WTC11 (cell line): ENCODE results near the gene INVS. TPM values are rescaled to one million over a fixed set of nuclear protein-coding genes. Genes with fewer than 3 reads are reported as not detected.

Source experiments
- ATAC-seq: fragments of 200-7000 bp; cut with Tn5 transposase; 2 replicates; pipeline ENCODE4 v1.10.0; 2021; ENCODE audit warnings: mild to moderate bottlenecking, moderate library complexity
- CTCF ChIA-PET: fragments of 300-600 bp; sonication (Branson Sonifier 250); formaldehyde crosslinking; loops from one replicate; lab custom pipeline; 2021; ENCODE audit warnings: antibody characterized with exemption; lab: Charles Lee
- POLR2A ChIA-PET: fragments of 350-600 bp; sonication (Branson Sonifier 250); formaldehyde crosslinking; loops from one replicate; lab custom pipeline; 2021; ENCODE audit warnings: antibody characterized with exemption; lab: Charles Lee
- DNase-seq: peaks from one replicate; pipeline ENCODE4 v3.0.0; 2021; ENCODE audit warnings: low spot score
- H3K27ac Mint-ChIP-seq: 2 replicates; pipeline ENCODE4 v1.8.0; 2021; ENCODE audit warnings: mixed read lengths
- H3K27me3 Mint-ChIP-seq: 2 replicates; pipeline ENCODE4 v1.8.0; 2021; ENCODE audit warnings: low read depth, mild to moderate bottlenecking, moderate library complexity, mixed read lengths
- H3K36me3 Mint-ChIP-seq: 2 replicates; pipeline ENCODE4 v1.8.0; 2021; ENCODE audit warnings: mixed read lengths
- H3K4me1 Mint-ChIP-seq: 2 replicates; pipeline ENCODE4 v1.8.0; 2022; ENCODE audit warnings: mixed read lengths
- H3K4me3 Mint-ChIP-seq: 2 replicates; pipeline ENCODE4 v1.8.0; 2021; ENCODE audit warnings: mild to moderate bottlenecking, moderate library complexity, mixed read lengths
- H3K9me3 Mint-ChIP-seq: 2 replicates; pipeline ENCODE4 v1.8.0; 2021; ENCODE audit warnings: mixed read lengths
- ESRRA ChIP-seq: sonication (generic); formaldehyde crosslinking; IDR thresholded peaks from 2 replicates; pipeline ENCODE4 v1.8.1; 2022; ENCODE audit warnings: mild to moderate bottlenecking, missing genetic modification reagents, borderline replicate concordance
- FOXP1 ChIP-seq: sonication (generic); formaldehyde crosslinking; IDR thresholded peaks from 2 replicates; pipeline ENCODE4 v1.8.0; 2022; ENCODE audit warnings: missing genetic modification reagents, mild to moderate bottlenecking, moderate library complexity, borderline replicate concordance
- GTF2I ChIP-seq: fragments of 250-450 bp; sonication (Bioruptor Pico); conservative IDR thresholded peaks from 2 replicates; pipeline ENCODE4 v1.4.0; 2021; ENCODE audit warnings: mild to moderate bottlenecking
- JUN ChIP-seq: sonication (generic); formaldehyde crosslinking; IDR thresholded peaks from 2 replicates; pipeline ENCODE4 v1.8.0; 2023; ENCODE audit warnings: mild to moderate bottlenecking, missing genetic modification reagents
- KAT7 ChIP-seq: sonication (generic); formaldehyde crosslinking; IDR thresholded peaks from 2 replicates; pipeline ENCODE4 v1.8.1; 2023; ENCODE audit warnings: missing genetic modification reagents, mild to moderate bottlenecking, borderline replicate concordance
- MXD4 ChIP-seq: fragments of 250-450 bp; sonication (Bioruptor Pico); IDR thresholded peaks from 2 replicates; pipeline ENCODE4 v1.8.0; 2021; ENCODE audit warnings: mild to moderate bottlenecking, moderate library complexity, borderline replicate concordance
- MYBL2 ChIP-seq: sonication (generic); formaldehyde crosslinking; IDR thresholded peaks from 2 replicates; pipeline ENCODE4 v1.8.1; 2023; ENCODE audit warnings: mild to moderate bottlenecking, moderate library complexity, missing genetic modification reagents
- NR1H2 ChIP-seq: sonication (generic); formaldehyde crosslinking; IDR thresholded peaks from 2 replicates; pipeline ENCODE4 v1.9.0; 2021; ENCODE audit warnings: mild to moderate bottlenecking, moderate library complexity, missing genetic modification reagents
- PRRX2 ChIP-seq: fragments of 250-450 bp; sonication (Bioruptor Pico); IDR thresholded peaks from 2 replicates; pipeline ENCODE4 v1.8.0; 2021; ENCODE audit warnings: mild to moderate bottlenecking
- SMAD3 ChIP-seq: sonication (generic); formaldehyde crosslinking; IDR thresholded peaks from 2 replicates; pipeline ENCODE4 v1.8.0; 2022; ENCODE audit warnings: missing genetic modification reagents, mild to moderate bottlenecking, borderline replicate concordance
- TEAD1 ChIP-seq: sonication (generic); formaldehyde crosslinking; IDR thresholded peaks from 2 replicates; pipeline ENCODE4 v1.8.0; 2022; ENCODE audit warnings: mild to moderate bottlenecking, missing genetic modification reagents
- TEAD4 ChIP-seq: sonication (generic); formaldehyde crosslinking; IDR thresholded peaks from 2 replicates; pipeline ENCODE4 v1.8.0; 2022; ENCODE audit warnings: mild to moderate bottlenecking, missing genetic modification reagents
- ZNF121 ChIP-seq: sonication (generic); formaldehyde crosslinking; IDR thresholded peaks from 2 replicates; pipeline ENCODE4 v1.8.0; 2023; ENCODE audit warnings: missing genetic modification reagents
- ZNF138 ChIP-seq: sonication (generic); formaldehyde crosslinking; conservative IDR thresholded peaks from 2 replicates; pipeline ENCODE4 v1.8.1; 2022; ENCODE audit warnings: mild to moderate bottlenecking, moderate library complexity, missing genetic modification reagents
- ZNF219 ChIP-seq: sonication (generic); formaldehyde crosslinking; IDR thresholded peaks from 2 replicates; pipeline ENCODE4 v1.8.0; 2023; ENCODE audit warnings: missing genetic modification reagents, mild to moderate bottlenecking, borderline replicate concordance
- ZNF317 ChIP-seq: sonication (generic); formaldehyde crosslinking; IDR thresholded peaks from 2 replicates; pipeline ENCODE4 v1.8.1; 2023; ENCODE audit warnings: low read depth, mild to moderate bottlenecking, moderate library complexity, missing genetic modification reagents, borderline replicate concordance
- ZNF423 ChIP-seq: fragments of 250-450 bp; sonication (Bioruptor Pico); IDR thresholded peaks from 2 replicates; pipeline ENCODE4 v2.1.2; 2022; ENCODE audit warnings: mild to moderate bottlenecking, moderate library complexity
- total RNA-seq: library from RNA; stranded (reverse); gene quantifications from 3 replicates; pipeline ENCODE4 v1.2.3, GENCODE V29; 2021
- TF ChIP-seq, protein P1 (sequence below): sonication (generic); formaldehyde crosslinking; IDR thresholded peaks from 2 replicates; pipeline ENCODE4 v1.8.1; 2023; ENCODE audit warnings: mild to moderate bottlenecking, missing genetic modification reagents
- TF ChIP-seq, protein P2 (sequence below): sonication (generic); formaldehyde crosslinking; IDR thresholded peaks from 2 replicates; pipeline ENCODE4 v1.8.0; 2023; ENCODE audit warnings: missing genetic modification reagents
- TF ChIP-seq, protein P3 (sequence below): sonication (generic); formaldehyde crosslinking; IDR thresholded peaks from 2 replicates; pipeline ENCODE4 v1.8.1; 2022; ENCODE audit warnings: mild to moderate bottlenecking, moderate library complexity, missing genetic modification reagents
- TF ChIP-seq, protein P4 (sequence below): sonication (generic); formaldehyde crosslinking; IDR thresholded peaks from 2 replicates; pipeline ENCODE4 v1.8.1; 2023; ENCODE audit warnings: mild to moderate bottlenecking, missing genetic modification reagents, borderline replicate concordance
- TF ChIP-seq, protein P5 (sequence below): sonication (generic); formaldehyde crosslinking; IDR thresholded peaks from 2 replicates; pipeline ENCODE4 v1.8.1; 2023; ENCODE audit warnings: mild to moderate bottlenecking, moderate library complexity, missing genetic modification reagents

The INVS gene
- total RNA-seq, 1 experiment from 2014 or later: 8.1 TPM

DNA sequence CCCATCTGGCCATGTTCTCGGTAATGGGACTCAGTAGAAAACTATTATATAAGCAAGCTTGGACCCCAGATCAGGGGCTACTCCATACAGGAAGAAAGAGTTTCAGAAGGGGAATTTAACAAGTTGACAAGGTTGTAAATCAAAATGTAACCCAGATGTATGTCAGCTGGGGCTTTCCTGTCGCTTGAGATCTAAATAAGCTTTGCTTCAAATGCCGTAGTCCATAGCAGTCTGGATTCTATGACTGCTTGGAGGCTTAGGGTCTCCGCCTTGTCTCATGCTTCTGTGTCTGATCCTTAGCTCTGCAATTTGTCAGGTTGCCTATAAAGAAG is 183.3 kb downstream of the INVS start (continued):
- TF ChIP-seq GTF2I (CRISPR knock-in tag): no peak
- TF ChIP-seq, protein P1, sequence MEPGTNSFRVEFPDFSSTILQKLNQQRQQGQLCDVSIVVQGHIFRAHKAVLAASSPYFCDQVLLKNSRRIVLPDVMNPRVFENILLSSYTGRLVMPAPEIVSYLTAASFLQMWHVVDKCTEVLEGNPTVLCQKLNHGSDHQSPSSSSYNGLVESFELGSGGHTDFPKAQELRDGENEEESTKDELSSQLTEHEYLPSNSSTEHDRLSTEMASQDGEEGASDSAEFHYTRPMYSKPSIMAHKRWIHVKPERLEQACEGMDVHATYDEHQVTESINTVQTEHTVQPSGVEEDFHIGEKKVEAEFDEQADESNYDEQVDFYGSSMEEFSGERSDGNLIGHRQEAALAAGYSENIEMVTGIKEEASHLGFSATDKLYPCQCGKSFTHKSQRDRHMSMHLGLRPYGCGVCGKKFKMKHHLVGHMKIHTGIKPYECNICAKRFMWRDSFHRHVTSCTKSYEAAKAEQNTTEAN: no peak
- no peak for TF ChIP-seq TEAD4 (CRISPR knock-in tag)
- no peak for TF ChIP-seq ZNF219 (CRISPR knock-in tag)
- no peak for TF ChIP-seq ZNF121 (CRISPR knock-in tag)
- TF ChIP-seq ESRRA (CRISPR knock-in tag): no peak
- no peak for TF ChIP-seq ZNF138 (CRISPR knock-in tag)
- TF ChIP-seq, protein P2, sequence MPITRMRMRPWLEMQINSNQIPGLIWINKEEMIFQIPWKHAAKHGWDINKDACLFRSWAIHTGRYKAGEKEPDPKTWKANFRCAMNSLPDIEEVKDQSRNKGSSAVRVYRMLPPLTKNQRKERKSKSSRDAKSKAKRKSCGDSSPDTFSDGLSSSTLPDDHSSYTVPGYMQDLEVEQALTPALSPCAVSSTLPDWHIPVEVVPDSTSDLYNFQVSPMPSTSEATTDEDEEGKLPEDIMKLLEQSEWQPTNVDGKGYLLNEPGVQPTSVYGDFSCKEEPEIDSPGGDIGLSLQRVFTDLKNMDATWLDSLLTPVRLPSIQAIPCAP (CRISPR knock-in tag): no peak
- TF ChIP-seq JUN (CRISPR knock-in tag): no peak

DNA sequence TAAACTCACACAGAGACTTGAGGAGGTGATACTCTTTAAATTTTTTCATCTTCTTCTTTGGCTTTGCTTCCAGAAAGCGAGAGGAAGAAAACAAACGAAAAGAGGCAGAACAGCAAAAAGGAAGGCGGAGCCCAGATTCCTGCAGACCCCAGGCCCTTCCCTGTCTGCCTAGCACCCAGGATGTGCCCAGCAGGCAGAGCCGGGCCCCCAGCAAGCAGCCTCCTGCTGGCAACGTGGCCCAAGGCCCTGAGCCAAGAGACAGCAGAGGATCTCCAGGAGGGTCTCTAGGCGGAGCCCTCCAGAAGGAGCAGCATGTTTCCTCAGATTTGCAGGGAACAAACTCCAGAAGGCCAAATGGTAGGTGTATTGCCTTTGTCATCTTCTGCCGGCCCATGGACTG is 185.2 kb downstream of the INVS start:
- Mint-ChIP-seq H3K9me3 (peaks cover 31% of the 10 kb centered on the region), H3K4me1 (no peaks in the 10 kb centered on the region), H3K27me3 (no peaks in the 10 kb centered on the region), H3K36me3 (peaks cover 45% of the 10 kb centered on the region)
- 0 out of 2 replicates have a peak, but pooled peaks have one; percentile 20 for ATAC-seq
- CTCF ChIA-PET: interaction anchor here (0.5 kb wide), 1 partner anchor 1316 kb away, joined by 3 read pairs; no protein-coding TSS in a partner anchor
- POLR2A ChIA-PET: no interaction called here
- TF ChIP-seq, protein P3, sequence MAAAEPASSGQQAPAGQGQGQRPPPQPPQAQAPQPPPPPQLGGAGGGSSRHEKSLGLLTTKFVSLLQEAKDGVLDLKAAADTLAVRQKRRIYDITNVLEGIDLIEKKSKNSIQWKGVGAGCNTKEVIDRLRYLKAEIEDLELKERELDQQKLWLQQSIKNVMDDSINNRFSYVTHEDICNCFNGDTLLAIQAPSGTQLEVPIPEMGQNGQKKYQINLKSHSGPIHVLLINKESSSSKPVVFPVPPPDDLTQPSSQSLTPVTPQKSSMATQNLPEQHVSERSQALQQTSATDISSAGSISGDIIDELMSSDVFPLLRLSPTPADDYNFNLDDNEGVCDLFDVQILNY (CRISPR knock-in tag): no peak
- TF ChIP-seq ZNF423 (CRISPR knock-in tag): peak; percentile 66; the same call in 1 of the 2 replicates
- TF ChIP-seq, all 79 proteins: peak for 1
- Mint-ChIP-seq H3K4me3 (no peak overlapping the region), H3K27ac (no peak overlapping the region)
- DNase-seq: no peak

DNA sequence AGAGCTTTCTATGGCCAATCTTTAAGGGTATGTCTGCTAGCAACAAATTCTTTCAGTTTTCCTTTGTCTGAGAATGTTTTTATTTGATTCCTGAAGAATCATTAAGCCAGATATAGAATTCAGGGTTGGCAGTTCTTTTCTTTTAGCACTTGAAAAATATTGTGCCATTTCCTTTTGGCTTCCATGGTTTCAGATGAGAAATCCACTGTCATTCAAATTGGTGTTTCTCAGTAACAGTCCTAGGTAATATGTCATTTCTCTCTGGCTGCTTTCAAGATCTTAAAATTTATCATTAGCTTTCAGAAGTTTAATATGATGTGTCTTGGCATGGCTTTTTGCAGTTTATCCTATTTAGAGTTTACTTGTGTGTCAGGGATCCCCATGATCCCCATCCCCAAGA is 186.0 kb downstream of the INVS start:
- Mint-ChIP-seq H3K27me3 (no peaks in the 10 kb centered on the region), H3K4me3 (no peak overlapping the region), H3K36me3 (peaks cover 53% of the 10 kb centered on the region), H3K4me1 (no peaks in the 10 kb centered on the region), H3K27ac (peak overlapping the region; percentile 34; the same call in 1 of the 2 replicates), H3K9me3 (peaks cover 40% of the 10 kb centered on the region)
- ChIA-PET POLR2A (no interaction called here), CTCF (no interaction called here)
- DNase-seq (no peak), ATAC-seq (no peak)
- TF ChIP-seq ZNF317 (CRISPR knock-in tag): peak; percentile 90
- TF ChIP-seq GTF2I (CRISPR knock-in tag): no peak

DNA sequence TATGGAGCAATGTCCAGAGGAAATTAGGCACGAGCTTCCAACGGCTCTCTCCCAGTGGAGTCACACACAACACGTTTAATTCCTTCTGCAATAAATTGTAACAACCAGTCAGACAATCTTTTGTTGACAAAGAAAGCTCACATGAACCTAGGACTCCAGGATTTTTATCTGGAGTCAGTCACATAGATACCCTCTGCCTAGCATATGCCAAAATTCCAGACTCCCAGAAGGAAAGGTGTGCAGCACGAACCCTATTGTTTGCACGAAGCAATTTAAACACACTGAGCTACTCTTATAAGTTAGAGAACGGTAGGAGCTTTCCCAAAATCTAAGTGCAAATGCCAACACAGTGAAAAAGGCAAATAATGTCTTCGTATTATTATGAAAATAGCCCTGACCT is 186.6 kb downstream of the INVS start:
- no peak for ATAC-seq
- Mint-ChIP-seq H3K27me3 (no peaks in the 10 kb centered on the region), H3K36me3 (peaks cover 56% of the 10 kb centered on the region), H3K4me3 (no peak overlapping the region), H3K9me3 (peaks cover 41% of the 10 kb centered on the region), H3K27ac (no peak overlapping the region), H3K4me1 (no peaks in the 10 kb centered on the region)
- no peak for DNase-seq
- ChIA-PET POLR2A (no interaction called here), CTCF (no interaction called here)
- no peak for TF ChIP-seq SMAD3
- TF ChIP-seq, protein P4, sequence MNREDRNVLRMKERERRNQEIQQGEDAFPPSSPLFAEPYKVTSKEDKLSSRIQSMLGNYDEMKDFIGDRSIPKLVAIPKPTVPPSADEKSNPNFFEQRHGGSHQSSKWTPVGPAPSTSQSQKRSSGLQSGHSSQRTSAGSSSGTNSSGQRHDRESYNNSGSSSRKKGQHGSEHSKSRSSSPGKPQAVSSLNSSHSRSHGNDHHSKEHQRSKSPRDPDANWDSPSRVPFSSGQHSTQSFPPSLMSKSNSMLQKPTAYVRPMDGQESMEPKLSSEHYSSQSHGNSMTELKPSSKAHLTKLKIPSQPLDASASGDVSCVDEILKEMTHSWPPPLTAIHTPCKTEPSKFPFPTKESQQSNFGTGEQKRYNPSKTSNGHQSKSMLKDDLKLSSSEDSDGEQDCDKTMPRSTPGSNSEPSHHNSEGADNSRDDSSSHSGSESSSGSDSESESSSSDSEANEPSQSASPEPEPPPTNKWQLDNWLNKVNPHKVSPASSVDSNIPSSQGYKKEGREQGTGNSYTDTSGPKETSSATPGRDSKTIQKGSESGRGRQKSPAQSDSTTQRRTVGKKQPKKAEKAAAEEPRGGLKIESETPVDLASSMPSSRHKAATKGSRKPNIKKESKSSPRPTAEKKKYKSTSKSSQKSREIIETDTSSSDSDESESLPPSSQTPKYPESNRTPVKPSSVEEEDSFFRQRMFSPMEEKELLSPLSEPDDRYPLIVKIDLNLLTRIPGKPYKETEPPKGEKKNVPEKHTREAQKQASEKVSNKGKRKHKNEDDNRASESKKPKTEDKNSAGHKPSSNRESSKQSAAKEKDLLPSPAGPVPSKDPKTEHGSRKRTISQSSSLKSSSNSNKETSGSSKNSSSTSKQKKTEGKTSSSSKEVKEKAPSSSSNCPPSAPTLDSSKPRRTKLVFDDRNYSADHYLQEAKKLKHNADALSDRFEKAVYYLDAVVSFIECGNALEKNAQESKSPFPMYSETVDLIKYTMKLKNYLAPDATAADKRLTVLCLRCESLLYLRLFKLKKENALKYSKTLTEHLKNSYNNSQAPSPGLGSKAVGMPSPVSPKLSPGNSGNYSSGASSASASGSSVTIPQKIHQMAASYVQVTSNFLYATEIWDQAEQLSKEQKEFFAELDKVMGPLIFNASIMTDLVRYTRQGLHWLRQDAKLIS (CRISPR knock-in tag): no peak
- no peak for TF ChIP-seq PRRX2 (CRISPR knock-in tag)
- no peak for TF ChIP-seq NR1H2 (CRISPR knock-in tag)
- no peak for TF ChIP-seq MYBL2 (CRISPR knock-in tag)
- TF ChIP-seq MXD4 (CRISPR knock-in tag): no peak
- TF ChIP-seq, protein P5, sequence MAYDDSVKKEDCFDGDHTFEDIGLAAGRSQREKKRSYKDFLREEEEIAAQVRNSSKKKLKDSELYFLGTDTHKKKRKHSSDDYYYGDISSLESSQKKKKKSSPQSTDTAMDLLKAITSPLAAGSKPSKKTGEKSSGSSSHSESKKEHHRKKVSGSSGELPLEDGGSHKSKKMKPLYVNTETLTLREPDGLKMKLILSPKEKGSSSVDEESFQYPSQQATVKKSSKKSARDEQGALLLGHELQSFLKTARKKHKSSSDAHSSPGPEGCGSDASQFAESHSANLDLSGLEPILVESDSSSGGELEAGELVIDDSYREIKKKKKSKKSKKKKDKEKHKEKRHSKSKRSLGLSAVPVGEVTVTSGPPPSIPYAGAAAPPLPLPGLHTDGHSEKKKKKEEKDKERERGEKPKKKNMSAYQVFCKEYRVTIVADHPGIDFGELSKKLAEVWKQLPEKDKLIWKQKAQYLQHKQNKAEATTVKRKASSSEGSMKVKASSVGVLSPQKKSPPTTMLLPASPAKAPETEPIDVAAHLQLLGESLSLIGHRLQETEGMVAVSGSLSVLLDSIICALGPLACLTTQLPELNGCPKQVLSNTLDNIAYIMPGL (CRISPR knock-in tag): no peak
- TF ChIP-seq KAT7 (CRISPR knock-in tag): no peak
- TF ChIP-seq TEAD1: no peak
- no peak for TF ChIP-seq ZNF219 (CRISPR knock-in tag)
- TF ChIP-seq FOXP1: no peak
